CD4-positive, alpha-beta T cell treated with Interleukin-2 at 100 ng/mL for 4 hours (primary cell): ENCODE data around the gene NELL1.

ENCODE experiments used
- DNase-seq: peaks from one replicate; pipeline ENCODE4 v3.0.0-alpha.2; 2020; ENCODE audit warnings: low spot score

NELL1 gene

DNA sequence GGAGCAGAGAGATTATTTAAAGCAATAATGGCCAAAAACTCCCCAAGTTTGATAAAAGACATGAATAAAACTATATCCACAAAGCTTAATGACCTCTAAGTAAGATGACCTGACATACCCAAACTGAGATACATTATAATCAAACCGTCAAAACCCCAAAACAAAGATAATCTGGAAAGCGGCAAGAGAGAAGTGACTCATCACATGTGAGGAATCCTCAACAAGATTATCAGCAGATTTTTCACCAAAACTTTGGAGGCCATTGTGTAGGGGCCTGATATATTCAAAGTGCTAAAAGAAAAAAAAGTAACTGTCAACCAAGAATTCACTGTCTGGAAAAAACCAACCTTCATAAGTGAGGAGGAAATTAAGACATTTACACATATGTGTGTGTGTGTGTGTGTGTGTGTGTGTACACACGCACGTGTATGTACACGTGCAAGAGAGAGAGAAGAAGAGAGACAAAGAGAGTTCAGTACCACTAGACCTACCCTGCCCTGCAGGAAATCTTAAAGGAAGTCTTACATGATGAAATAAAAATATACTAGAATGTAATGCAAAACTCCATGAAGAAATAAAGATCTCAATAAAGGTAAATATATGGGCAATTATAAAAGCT lies 752.4 kb downstream of the NELL1 start:
- no peak for DNase-seq

DNA sequence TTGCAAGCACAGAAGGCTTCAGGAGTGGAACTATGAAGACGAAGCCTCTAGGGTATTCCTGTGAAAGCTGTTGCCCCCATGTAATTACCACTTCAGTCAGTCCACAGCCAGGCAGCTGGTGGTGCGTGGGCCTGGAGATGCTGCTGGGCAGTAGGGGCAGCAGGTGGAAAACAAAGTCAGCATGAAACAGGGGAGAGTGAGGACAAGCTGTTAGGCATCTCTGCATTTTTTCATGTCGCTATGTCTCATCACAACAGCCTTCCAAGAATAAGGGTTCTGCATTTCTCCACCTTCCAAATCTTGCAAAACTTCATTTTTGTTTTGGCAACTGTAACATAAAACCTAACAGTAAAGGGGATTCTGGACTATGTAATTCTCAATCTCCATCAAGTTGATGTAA lies 757.5 kb downstream of the NELL1 start:
- DNase-seq = no peak

DNA sequence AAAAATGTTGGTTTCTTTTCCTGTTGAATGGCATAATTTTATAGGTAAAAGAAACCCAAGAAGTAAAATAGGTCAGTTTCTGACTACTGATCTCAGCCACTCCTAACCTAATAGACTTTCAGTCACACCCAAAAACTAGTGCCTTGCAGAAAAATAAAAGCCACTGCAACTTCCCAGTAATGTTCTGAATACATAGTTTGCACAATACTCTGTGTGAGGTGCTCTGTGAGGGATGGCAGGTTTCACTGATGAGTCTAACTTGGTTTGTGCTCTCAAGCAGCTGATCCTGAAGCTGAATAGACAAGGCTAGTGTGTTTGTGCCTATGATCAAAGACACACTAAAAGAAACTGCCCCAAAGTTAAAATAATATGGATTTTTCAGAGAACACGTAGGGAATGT lies 758.3 kb downstream of the NELL1 start:
- no peak for DNase-seq

DNA sequence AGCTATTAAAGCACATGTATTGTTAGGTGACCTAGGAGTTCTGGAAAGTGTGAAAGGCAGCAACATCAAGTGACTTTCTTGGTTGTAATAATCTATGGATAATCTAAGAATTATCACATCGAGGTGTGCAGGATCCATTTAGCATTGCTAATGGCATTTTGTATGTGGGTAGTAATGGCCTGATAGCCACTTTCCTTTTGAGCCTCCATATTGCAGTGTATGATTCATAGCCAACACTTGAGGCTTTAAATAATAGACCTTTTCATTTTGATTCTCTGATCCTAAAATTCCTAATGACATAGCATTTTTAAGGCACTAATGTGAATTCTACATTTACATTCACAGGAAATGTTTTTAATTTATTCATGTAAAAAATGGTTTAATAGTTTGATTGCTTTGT lies 759.4 kb downstream of the NELL1 start:
- no peak for DNase-seq

DNA sequence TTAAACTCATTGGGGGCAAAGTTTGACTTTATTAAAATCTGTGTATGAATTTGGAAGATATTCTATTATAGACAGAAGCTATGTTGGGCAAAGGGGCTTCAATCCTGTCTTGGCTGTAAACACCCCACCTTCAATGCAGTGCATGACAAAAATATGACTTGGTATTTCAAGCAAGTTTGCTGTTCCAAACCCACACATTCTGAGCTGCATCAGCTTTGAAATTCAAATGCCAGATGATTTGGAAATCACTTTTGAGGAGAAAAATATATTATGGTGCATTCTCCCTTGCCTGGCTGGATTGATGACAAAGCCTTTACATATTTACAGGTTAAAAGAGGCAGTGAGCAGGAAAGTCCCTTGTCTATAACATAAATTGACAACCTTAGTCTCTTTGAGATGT lies 760.0 kb downstream of the NELL1 start:
- DNase-seq = no peak

DNA sequence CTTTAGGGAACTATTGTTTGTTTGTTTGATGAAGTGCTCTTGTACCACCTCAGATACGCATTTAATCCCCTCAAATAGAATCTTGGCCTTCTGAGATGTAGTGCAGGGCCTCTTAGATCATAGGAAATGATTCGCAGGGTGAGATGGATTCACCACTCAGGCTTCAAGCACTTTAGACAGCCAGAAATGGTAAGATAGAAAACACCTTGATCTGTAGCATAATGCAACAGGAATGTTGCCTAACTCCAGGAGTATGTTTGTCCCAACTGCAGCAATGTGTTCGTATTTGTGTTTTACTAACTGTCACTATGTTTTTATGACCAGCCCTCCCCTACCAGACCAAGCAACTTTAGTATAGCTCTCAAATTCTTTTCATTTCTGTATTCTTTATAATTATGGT lies 761.2 kb downstream of the NELL1 start:
- no peak for DNase-seq

GRCh38 chr11:21446939-21447590 lies 777.7 kb downstream of the NELL1 start:
- no peak for DNase-seq

- DNase-seq = no peak
Measured at GRCh38 chr11:21447871-21448270, 778.5 kb downstream of the NELL1 start.

GRCh38 chr11:21456186-21456585 lies 786.8 kb downstream of the NELL1 start:
- DNase-seq = no peak

- no peak for DNase-seq
Measured at GRCh38 chr11:21460082-21460481, 790.7 kb downstream of the NELL1 start.

GRCh38 chr11:21461701-21462100 lies 792.3 kb downstream of the NELL1 start:
- DNase-seq = no peak

GRCh38 chr11:21464601-21465193 lies 795.3 kb downstream of the NELL1 start:
- no peak for DNase-seq

- DNase-seq = no peak
Measured at GRCh38 chr11:21465203-21465602, 795.8 kb downstream of the NELL1 start.

- no peak for DNase-seq
Measured at GRCh38 chr11:21465920-21466319, 796.5 kb downstream of the NELL1 start.

DNA sequence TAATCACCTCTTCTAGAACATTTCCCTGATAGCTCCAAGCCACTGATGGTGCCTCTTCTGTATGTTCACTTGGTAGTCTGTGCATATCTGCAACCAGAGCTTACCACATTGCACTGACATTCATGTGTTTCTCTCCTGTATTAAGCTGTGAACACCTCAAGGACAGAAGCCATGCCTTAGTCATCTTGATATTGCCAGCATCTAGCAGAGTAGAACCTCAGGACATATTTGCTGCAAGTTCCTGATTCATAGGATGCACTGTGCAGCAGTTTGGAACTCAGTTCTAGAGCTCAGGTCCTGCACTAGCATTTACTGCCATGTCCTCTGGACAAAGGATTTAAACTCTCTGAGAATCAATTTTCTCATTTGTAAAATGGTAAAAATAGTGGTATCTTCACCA lies 801.1 kb downstream of the NELL1 start:
- DNase-seq = no peak

- no peak for DNase-seq
Measured at GRCh38 chr11:21472261-21472660, 802.9 kb downstream of the NELL1 start.

DNA sequence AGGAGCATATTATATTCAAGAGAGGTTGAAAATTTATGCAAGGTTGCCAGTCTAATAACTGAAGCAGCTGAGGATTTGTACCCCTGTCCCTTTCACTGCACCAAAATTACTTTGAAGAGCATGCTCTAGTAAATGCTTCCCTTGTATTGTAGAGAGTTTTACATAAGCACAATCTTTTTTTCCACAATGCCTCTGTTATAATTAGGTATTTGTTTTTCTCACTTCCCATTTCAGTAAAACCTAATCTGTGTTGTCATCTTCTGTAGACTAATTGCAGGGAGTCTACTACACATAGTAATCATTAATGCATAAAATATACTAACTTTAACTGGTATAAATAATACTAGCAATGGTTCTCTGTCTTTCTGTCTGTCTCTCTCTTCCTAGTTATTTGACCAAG lies 805.1 kb downstream of the NELL1 start:
- no peak for DNase-seq

DNA sequence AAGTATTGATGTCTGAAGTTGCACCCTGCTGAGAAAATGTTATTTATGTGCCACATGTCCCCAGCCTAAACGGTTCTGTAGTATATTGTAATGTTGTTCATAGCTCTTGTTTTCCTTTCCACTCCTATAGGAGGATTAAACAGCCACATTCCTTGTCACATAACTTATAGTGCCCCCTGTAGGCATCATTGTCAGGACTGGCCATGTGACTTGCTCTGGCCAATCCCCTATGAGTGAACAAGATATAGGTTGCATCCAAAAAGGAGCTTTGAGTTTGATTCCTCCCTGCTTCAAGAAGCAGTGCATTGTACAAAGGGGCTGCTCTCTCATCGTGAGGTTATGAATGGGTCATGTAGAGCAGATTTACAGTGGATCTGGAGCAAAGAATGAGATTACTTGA lies 805.9 kb downstream of the NELL1 start:
- DNase-seq = no peak

DNA sequence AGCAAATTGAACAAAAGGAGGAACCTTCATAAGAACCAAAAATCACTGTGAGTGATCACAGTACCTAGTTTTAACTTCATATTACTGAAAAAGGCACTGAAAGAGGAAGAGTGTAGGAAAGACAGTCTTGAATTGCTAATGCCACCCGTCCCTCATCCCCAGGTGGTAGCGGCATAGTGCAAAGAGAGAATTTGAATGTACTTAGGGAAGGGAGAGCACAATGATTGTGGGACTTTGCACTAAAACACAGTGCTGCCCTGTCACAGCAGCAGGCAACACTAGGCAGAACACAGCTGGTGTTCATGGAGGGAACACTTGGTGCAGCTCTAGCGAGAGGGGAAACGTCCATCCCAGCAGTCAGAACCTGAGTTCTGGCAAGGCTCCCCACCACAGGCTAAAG lies 807.2 kb downstream of the NELL1 start:
- no peak for DNase-seq

- no peak for DNase-seq
Measured at GRCh38 chr11:21480240-21480639, 810.9 kb downstream of the NELL1 start.

DNA sequence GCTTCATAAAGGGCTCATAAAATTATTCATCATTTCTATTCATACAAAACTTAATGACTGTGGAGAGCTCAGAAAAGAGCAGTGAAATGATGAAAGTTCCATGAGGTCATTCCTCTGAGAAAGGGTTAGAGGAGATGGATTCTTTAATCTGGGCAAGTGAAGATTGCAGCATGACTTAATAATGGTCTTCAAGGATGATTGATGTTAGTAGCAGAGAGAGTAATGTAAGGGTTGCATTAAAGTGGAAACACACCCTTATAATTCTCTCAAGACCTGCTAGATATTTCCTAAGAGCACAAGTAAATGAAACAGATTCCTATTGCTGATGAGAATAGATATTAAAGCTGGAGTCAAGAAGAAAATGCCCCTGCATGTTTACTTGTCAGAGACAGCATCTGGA lies 811.9 kb downstream of the NELL1 start:
- DNase-seq = no peak

DNA sequence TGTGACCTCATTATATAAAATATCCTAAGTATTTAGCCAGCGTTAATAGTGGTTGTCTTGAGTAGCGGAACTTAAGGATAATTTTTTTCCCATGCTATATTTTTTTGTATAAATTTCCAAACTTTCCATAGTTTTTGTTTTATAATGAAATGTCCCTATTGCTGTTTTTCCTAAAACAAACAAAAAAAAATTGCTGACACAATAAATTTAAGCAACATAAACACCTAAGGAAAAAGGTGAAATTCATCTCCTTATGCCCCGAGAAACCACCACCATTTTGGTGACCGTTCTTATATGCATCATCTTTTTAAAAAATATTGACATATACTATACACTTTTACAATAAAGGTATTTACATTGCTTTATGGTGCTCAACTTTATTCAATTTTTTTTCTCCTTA lies 814.7 kb downstream of the NELL1 start:
- no peak for DNase-seq

DNA sequence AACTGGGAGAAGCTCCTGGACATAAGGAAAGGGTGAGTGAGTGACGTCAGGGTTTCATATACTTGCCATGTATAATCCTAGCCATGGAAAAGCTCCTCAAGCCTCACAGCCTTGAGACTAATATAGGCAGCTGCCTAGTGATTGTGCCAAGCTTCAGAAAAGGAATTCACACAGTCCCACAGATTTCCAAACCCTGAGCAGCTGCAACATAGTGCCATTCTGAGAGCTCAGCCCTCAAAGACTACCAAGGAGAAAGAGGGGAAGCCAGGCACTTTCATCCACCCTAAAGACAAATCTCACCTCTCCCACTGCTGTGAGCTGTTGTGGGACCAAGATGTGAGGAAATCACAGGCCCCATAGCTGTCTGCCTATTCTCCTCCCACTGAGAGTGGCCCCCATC lies 815.6 kb downstream of the NELL1 start:
- no peak for DNase-seq

- no peak for DNase-seq
Measured at GRCh38 chr11:21485426-21485825, 816.0 kb downstream of the NELL1 start.
